Stimulated activated CD8-positive, alpha-beta memory T cell treated with anti-CD3 and anti-CD28 coated beads, Interleukin-7, amount 100 ng/mL, for 1 hour (primary cell): ENCODE measurements around the gene PKD2L1.
A peak's percentile ranks its signal among the peaks of the same experiment; 100 is the strongest.
"Not testable (repeated sequence)": the region's sequence is repeated elsewhere in the genome, so short reads cannot be mapped to it uniquely, and the experiment has no call there.

Experiments
- DNase-seq, 2 donors: peaks; one replicate each; pipeline ENCODE4 v3.0.0-alpha.2; 2020; ENCODE audit warnings: low read depth in 2 of 2

Gene PKD2L1

DNA sequence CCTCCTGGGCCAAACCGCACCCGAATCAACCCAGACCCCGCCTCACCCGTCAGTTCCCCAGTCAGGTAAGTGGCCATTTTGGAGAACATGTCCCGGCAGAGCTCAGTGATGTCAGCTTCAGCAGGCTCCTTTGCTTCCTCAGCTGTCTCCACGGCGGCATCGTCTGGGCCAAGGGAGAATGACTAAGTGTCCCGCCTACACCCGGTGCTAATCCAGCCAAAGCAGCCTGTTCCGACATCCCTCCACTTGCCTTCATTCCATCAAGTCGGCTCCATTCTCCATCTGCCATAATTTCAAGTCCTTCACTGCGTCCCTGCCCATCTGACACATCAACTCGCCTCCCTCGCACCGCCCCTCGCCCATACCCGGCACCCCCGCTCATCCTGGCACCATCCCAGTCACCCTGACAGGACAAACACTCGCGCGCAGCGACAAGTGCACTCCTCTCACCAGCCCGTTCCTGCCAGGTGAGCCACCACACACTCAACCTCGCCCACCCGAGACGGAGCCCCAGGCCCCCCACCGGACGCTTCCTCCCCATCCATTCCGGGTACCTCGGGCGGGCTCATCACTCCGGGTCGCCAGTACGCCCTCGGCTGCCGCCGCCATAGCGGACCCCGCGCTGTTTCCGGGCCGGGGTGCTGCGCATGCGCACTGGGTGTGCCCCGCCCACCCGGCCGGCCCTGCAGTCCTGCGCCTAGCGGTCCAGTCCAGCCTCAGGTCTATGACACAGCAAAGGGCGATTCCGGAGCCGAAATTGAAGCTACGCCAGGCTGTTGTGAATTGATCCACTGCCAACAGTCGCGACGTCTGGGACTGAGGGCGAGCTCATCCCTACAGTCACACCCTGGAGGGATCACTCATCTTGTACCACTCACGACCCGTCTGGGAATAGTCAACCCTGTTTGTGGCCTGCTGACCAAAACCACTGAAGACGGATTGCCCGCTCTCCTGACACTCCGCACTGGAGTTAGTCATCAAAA lies 43.7 kb downstream of the PKD2L1 start, which contains the start of gene BLOC1S2:
Gene BLOC1S2, minus strand, starts transcription at position 630 of the 983 bp plus-strand sequence. Its CDS starts 21 bp downstream, at position 609.
- DNase-seq: peak; percentile 76

DNA sequence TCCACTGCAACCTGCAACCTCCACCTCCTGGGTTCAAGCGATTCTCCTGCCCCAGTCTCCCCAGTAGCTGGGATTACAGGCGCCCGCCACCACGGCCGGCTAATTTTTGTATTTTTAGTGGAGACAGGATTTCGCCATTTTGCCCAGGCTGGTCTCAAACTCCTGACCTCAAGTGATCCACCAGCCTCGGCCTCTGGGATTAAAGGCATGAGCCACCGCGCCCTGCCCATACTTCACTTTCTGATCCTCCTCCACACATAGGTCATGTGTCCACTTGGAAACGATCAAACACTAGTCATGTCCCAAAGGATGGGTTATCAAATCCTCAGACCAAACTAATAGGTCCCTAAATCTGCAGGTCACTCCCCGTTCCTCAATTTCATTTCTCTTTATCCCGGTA lies 44.7 kb downstream of the PKD2L1 start:
- DNase-seq: not testable (repeated sequence)

DNA sequence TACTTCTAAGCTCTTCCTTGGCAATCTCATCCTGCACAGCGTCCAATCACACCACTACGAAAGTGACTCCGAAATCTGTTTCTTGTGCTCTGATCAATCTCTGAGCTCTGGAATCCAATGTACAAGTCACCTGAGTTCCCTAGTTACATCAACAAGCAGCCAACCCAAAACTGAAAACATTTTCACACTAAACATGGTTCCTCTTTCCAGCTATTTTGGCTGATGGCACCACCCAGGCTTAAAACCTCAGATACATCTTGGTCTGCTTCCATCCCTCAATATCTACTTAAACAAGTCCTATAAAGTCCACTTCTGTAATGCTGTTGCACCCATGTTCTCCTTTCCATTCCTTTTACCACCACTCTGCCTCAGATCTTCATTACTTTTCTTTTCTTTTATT lies 47.1 kb downstream of the PKD2L1 start:
- no peak for DNase-seq

DNA sequence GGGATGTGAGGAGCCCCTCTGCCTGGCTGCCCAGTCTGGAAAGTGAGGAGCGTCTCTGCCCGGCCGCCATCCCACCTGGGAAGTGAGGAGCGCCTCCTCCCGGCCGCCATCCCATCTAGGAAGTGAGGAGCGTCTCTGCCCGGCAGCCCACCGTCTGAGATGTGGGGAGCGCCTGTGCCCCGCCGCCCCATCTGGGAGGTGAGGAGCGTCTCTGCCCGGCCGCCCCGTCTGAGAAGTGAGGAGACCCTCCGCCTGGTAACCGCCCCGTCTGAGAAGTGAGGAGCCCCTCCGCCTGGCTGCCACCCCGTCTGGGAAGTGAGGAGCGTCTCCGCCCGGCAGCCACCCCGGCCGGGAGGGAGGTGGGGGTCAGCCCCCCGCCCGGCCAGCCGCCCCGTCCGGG lies 53.1 kb downstream of the PKD2L1 start:
- DNase-seq: not testable (repeated sequence)

DNA sequence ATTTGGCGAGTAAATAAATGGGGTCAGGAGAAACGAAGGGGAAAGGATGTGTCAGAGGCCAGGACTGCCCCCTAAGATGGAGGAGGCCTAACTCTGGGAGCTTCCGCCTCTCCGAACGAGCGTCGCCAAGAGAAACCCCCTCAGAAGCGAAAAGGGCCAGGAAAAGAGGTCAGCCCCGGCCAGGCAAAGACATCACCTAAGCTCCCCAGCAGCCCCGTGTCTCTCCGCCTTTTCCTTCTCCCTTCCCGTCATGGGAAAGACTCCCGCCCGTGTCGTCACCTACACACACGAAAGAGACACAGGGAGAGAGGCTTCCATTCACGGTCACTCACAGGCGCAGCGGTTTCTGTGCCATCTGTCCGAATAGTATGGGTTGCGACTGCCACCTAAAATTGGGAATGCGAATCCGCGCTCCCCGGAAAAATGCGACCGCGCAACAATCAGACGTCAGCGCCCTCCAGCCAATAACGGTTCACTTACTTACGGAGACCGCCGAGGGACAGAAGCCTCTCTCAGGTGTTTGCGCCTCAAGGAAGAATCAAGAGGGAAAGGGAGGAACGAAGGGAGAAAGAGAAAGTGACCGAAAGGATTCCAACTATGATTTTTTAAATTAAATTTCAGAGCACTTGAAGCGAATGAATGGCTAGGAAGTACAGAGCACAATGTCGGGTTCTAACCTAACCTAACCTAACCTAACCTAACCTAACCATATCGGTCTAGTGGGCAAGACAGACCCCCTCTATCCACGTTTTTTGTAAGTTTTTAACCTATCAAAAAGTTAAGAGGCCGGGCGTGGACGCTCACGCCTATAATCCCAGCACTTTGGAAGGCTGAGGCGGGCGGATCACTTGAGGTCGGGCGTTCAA lies 62.6 kb downstream of the PKD2L1 start, which contains the start of gene CWF19L1:
Gene CWF19L1, minus strand, starts transcription at position 400 of the 866 bp plus-strand sequence. Its CDS starts 45 bp downstream, at position 355.
- peak; percentile 33 to 57 for DNase-seq

DNA sequence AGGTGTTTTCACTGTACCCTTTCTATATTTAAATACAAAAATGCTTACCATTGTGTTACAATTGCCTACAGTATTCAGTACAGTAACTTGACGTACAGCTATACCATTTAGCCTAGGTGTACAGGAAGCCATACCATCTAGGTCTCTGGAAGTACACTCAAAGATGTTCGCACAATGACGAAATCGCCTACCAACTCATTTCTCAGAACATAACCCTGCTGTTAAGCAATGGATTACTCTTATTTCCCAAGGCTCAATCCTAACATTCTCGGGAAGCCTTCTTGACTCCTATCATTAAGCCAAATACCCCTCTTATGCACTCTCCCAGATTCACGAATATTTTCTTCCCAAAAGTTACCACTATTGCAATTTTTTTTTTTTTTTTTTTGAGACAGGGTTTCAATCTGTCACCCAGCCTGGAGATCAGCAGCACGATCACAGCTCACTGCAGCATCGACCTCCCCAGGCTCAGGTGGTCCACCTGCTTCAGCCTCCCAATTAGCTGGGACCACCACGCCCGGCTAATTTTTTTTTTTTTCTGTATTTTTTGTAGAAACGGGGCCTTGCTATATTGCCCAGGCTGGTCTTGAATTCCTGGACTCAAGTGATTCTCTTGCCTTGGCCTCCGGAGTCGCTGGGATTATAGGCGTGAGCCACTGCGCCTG lies 64.1 kb downstream of the PKD2L1 start:
- DNase-seq: no peak

DNA sequence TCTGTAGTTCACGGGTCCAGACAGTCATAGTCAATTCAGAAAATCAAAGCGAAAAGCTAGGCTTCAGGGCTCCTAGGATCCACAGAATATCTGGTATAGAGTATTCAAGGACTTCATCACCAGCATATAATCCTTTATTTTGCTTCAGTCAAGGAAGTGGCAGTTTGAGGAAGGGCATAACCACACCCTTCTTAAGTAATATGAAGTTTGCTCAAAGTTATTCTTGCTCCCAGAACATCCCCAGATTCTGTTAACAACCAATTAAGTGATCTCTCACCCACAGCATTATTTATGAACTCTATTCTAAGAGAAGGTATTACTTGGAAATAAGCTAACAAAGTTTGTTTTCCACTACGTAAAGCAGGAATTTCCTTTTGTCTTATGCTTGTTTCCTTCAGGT lies 75.8 kb downstream of the PKD2L1 start:
- DNase-seq: no peak

DNA sequence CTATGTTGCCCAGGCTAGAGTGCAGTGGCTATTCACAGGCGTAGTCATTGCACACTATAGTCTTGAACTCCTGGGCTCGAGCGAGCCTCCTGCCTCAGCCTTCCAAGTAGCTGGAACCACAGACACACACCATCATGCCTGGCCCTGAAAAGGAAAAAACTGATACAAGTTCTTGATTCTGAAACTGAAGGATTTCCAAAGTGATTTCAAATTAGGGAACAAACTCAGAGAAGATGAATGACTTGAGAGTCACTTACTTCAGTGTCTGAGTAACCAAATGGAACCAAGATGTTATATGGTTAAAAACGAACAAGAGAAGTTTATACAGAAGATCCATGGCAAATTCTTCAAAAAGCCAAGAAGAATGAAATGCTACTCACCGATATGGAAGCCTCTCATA lies 77.0 kb downstream of the PKD2L1 start:
- no peak for DNase-seq

DNA sequence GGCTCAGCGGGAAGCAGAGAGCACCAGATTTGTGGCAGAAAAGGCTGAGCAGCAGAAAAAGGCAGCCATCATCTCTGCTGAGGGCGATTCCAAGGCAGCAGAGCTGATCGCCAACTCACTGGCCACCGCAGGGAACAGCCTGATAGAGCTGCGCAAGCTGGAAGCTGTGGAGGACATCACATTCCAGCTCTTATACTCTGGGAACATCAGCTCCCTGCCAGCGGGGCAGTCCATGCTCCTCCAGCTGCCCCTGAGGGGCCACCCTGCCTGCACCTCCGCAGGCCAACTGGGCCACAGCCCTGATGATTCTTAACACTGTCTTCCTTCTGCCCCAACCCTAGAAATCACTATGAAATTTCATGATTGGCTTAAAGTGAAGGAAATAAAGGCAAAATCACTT lies 81.2 kb downstream of the PKD2L1 start:
- DNase-seq: no peak

DNA sequence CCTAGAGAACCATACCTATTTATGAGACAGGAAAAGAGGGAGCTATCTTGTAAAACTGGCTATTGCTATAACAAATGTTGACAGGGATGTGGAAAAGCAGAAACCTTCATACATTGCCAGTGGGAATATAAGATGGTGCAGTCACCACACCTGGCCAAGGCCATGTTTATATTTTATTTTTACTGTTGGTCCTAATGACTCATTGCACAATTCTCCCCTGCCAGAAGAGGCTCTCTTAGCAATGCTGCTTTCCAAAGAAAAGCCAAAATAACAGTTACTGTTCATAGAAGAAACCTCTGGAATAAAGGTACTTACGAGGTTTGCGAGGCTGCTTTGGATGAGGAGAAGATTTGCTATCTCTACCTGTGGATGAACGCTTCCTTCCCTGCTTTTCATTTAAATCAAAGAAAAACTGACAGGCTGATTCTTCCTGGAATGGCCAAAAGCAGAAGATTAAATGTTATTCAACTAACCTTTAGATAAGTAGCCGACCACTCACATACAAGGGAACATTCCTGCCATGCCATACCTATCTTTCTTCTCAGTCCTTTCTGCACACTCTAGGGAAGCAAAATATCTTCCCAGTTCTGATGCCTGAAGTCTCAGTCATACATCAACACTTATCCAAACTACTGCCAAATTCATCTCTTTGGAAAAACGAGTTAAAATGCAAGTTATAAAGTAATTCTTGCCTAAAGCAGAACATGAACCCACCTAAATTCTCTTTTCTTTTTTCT lies 84.4 kb downstream of the PKD2L1 start:
- no peak for DNase-seq

DNA sequence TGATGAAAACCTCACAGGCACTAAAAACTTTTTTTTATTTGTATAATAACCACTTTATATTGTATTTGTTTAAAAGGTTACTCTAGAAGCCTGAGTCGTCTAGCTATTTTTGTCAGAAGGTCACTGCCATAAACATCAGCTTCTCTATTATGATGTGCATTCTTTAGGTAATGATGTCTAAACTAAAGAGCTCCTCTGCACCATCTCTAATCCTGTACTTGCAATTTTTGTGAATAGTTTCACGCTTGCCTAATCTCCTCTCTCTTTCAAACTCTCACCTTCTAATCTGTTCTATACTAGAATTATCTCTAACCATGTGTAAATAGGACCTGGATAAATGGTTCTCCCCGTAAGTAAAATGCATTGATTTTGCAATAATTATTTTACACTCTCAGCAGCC lies 90.2 kb downstream of the PKD2L1 start:
- no peak for DNase-seq

DNA sequence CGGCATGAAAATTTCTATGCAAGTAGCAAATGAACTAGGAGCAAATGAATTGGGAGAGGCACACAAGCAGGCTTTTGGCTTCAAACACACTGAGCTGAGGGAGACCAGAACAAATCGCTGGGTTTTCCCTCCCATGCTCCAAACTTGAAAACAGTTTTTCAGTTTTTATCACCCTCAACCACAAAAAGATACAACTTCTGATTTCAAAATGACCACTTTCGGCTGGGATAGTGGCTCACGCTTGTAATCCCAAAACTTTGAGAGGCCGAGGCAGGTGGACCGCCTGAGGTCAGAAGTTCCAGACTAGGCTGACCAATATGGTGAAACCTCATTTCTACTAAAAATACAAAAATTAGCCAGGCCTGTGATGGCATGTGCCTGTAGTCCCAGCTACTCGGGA lies 91.6 kb downstream of the PKD2L1 start:
- no peak for DNase-seq
